ENCODE results near the gene BLVRB. TPM values are rescaled to one million over a fixed set of nuclear protein-coding genes. Genes with fewer than 3 reads are reported as not detected.
"Not testable (repeated sequence)": the region's sequence is repeated elsewhere in the genome, so short reads cannot be mapped to it uniquely, and the experiment has no call there.

BLVRB gene
- total RNA-seq, 1 donor from 2014 or later = 75.8 TPM

- DNase-seq (ENCODE audit: low read depth) = no peak
Observed at GRCh38 chr19:40452016-40452415, 13.5 kb downstream of the BLVRB start.

GRCh38 chr19:40450664-40451063 lies 14.9 kb downstream of the BLVRB start:
- DNase-seq (ENCODE audit: low read depth) = no peak

GRCh38 chr19:40449506-40449905 lies 16.0 kb downstream of the BLVRB start:
- no peak for DNase-seq (ENCODE audit: low read depth)

GRCh38 chr19:40446263-40446784 lies 19.2 kb downstream of the BLVRB start:
- no peak for DNase-seq (ENCODE audit: low read depth)

GRCh38 chr19:40445780-40446262 lies 19.7 kb downstream of the BLVRB start:
- no peak for DNase-seq (ENCODE audit: low read depth)

GRCh38 chr19:40444825-40445312 lies 20.7 kb downstream of the BLVRB start:
- DNase-seq (ENCODE audit: low read depth) = no peak

GRCh38 chr19:40444000-40444824 lies 21.3 kb downstream of the BLVRB start, which contains the start of gene SERTAD3:
TSS of gene SERTAD3 (minus strand) at chr19:40444335. CDS start at chr19:40442080, 2,255 bp downstream.
- DNase-seq (ENCODE audit: low read depth) = peak; percentile 97

- peak; percentile 100 for DNase-seq (ENCODE audit: low read depth)
Observed at GRCh38 chr19:40443131-40443999, 22.2 kb downstream of the BLVRB start.

GRCh38 chr19:40442328-40443130 lies 23.0 kb downstream of the BLVRB start:
- DNase-seq (ENCODE audit: low read depth) = no peak

- DNase-seq (ENCODE audit: low read depth) = no peak
Observed at GRCh38 chr19:40441719-40442253, 23.8 kb downstream of the BLVRB start.

- no peak for DNase-seq (ENCODE audit: low read depth)
Observed at GRCh38 chr19:40438284-40438683, 27.3 kb downstream of the BLVRB start.

GRCh38 chr19:40433391-40434216 lies 31.9 kb downstream of the BLVRB start:
- peak; percentile 95 for DNase-seq (ENCODE audit: low read depth)

- not testable (repeated sequence) for DNase-seq (ENCODE audit: low read depth)
Observed at GRCh38 chr19:40432760-40433159, 32.8 kb downstream of the BLVRB start.

- DNase-seq (ENCODE audit: low read depth) = no peak
Observed at GRCh38 chr19:40431698-40432097, 33.8 kb downstream of the BLVRB start.

GRCh38 chr19:40430242-40430641 lies 35.3 kb downstream of the BLVRB start:
- DNase-seq (ENCODE audit: low read depth) = not testable (repeated sequence)

GRCh38 chr19:40428197-40428596 lies 37.3 kb downstream of the BLVRB start:
- not testable (repeated sequence) for DNase-seq (ENCODE audit: low read depth)

- peak; percentile 100 for DNase-seq (ENCODE audit: low read depth)
Observed at GRCh38 chr19:40425450-40426287, 39.9 kb downstream of the BLVRB start, which contains the start of gene SERTAD1. TSS of gene SERTAD1 (minus strand) at chr19:40425992. CDS start at chr19:40423546, 2,446 bp downstream.
